CD1c-positive myeloid dendritic cell (primary cell): Measurements from ENCODE around the gene PPP1R10.
"Not testable (repeated sequence)": the region's sequence is repeated elsewhere in the genome, so short reads cannot be mapped to it uniquely, and the experiment has no call there.

Source experiments
- DNase-seq: peaks from one replicate; pipeline ENCODE4 v3.0.0-alpha.2; 2016; ENCODE audit errors: extremely low spot score

PPP1R10 gene

GRCh38 chr6:30616811-30617564 is at the start of gene PPP1R10:
Gene PPP1R10 (minus strand): TSS chr6:30617243. CDS start chr6:30609944, 7,299 bp downstream.
- DNase-seq: peak; percentile 100

- peak; percentile 53 for DNase-seq
These were observed 49.3 kb upstream of the PPP1R10 start for GRCh38 chr6:30666300-30666699.

GRCh38 chr6:30664994-30665767 is 48.1 kb upstream of the PPP1R10 start:
- DNase-seq: no peak

- not testable (repeated sequence) for DNase-seq
These were observed 40.9 kb upstream of the PPP1R10 start for GRCh38 chr6:30657922-30658321.

- no peak for DNase-seq
These were observed 40.4 kb upstream of the PPP1R10 start for GRCh38 chr6:30657454-30657853.

GRCh38 chr6:30656513-30656912 is 39.5 kb upstream of the PPP1R10 start:
- DNase-seq: peak; percentile 73

GRCh38 chr6:30655743-30656094 is 38.7 kb upstream of the PPP1R10 start:
- no peak for DNase-seq

- DNase-seq: no peak
These were observed 38.0 kb upstream of the PPP1R10 start for GRCh38 chr6:30654798-30655742.

- no peak for DNase-seq
These were observed 34.1 kb upstream of the PPP1R10 start for GRCh38 chr6:30651143-30651542.

GRCh38 chr6:30647242-30648116 is 30.4 kb upstream of the PPP1R10 start:
- DNase-seq: peak; percentile 74

- DNase-seq: peak; percentile 95
These were observed 29.6 kb upstream of the PPP1R10 start, which contains the start of gene C6orf136 for GRCh38 chr6:30646450-30647241. Gene C6orf136 (plus strand): TSS chr6:30647133. CDS start chr6:30647232, 99 bp downstream.

GRCh38 chr6:30645989-30646388 is 28.9 kb upstream of the PPP1R10 start:
- DNase-seq: no peak

GRCh38 chr6:30644769-30645168 is 27.7 kb upstream of the PPP1R10 start:
- no peak for DNase-seq

GRCh38 chr6:30643656-30644055 is 26.6 kb upstream of the PPP1R10 start:
- no peak for DNase-seq

GRCh38 chr6:30641048-30641447 is 24.0 kb upstream of the PPP1R10 start:
- DNase-seq: no peak

GRCh38 chr6:30640481-30640880 is 23.4 kb upstream of the PPP1R10 start:
- no peak for DNase-seq

- no peak for DNase-seq
These were observed 18.8 kb upstream of the PPP1R10 start for GRCh38 chr6:30635834-30636233.

- peak; percentile 90 for DNase-seq
These were observed 9.7 kb upstream of the PPP1R10 start, which contains the start of gene ATAT1 for GRCh38 chr6:30626484-30627366. Gene ATAT1 (plus strand): TSS chr6:30626874.

- no peak for DNase-seq
These were observed 8.5 kb upstream of the PPP1R10 start for GRCh38 chr6:30625511-30625910.
